ENCODE measurements around the gene ISOC2. TPM values are rescaled to one million over a fixed set of nuclear protein-coding genes. Genes with fewer than 3 reads are reported as not detected.
A peak's percentile ranks its signal among the peaks of the same experiment; 100 is the strongest.

ISOC2 gene
- total and polyA plus RNA-seq, 9 of the 15 experiments (the other 6 are each of a cell fraction or from before 2014, with no cell fraction given): 1.2 to 229 (median 58.3) TPM

DNA sequence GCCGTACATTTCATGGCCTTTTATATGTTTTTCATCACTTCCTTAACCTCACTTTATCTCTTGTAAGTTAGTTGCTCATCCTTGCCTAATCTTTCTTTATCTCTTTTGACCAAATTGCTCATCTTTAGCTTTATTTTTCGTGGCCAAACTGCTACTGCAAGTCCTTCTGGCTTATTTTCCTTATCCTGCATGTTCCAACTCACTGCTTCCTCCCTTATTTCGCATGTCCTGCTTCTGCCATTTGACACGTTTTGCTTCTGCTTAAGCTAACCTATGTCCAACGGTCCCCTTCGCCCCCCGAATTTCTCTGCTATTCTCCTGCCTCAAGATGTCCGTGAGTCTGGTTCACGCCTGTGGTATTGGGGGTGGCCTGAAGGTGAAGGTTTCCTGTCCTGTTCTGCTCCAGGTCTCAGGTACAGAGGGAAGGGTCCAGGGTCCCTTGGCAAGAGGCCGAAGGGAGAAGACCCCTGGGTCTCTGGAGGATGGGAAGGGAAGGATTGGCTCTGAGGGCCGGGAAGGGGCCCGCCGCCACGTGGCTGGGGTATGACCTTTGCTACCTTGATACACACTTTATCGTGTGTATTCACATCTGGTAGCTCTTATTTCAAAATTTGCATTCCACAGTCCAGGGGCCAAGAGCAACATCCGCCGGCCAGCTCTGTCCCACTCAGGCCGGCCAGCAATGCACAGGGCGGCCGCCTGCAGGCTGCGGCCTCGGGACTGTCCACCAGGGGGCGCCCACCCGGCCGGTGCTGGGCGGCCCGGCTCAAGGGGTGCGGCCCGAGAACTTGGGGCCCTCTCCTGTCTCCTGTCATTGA, 6.0 kb upstream of the ISOC2 start (continued):
- TF ChIP-seq ARID1B (IDR thresholded peaks at IDR 0.05): peak; percentile 98
- TF ChIP-seq SREBF1 (IDR thresholded peaks at IDR 0.05; ENCODE audit: borderline replicate concordance, low read depth, low read length): no peak
- TF ChIP-seq, protein P1, sequence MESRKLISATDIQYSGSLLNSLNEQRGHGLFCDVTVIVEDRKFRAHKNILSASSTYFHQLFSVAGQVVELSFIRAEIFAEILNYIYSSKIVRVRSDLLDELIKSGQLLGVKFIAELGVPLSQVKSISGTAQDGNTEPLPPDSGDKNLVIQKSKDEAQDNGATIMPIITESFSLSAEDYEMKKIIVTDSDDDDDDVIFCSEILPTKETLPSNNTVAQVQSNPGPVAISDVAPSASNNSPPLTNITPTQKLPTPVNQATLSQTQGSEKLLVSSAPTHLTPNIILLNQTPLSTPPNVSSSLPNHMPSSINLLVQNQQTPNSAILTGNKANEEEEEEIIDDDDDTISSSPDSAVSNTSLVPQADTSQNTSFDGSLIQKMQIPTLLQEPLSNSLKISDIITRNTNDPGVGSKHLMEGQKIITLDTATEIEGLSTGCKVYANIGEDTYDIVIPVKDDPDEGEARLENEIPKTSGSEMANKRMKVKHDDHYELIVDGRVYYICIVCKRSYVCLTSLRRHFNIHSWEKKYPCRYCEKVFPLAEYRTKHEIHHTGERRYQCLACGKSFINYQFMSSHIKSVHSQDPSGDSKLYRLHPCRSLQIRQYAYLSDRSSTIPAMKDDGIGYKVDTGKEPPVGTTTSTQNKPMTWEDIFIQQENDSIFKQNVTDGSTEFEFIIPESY (CRISPR knock-in tag; IDR thresholded peaks at IDR 0.05): peak; percentile 42; the same call in 1 of the 2 replicates
- no peak for TF ChIP-seq MAFK (IDR thresholded peaks at IDR 0.05; ENCODE audit: low read length)
- TF ChIP-seq RBM39 (optimal IDR thresholded peaks at IDR 0.05; ENCODE audit: low read depth, low read length): no peak
- no peak for TF ChIP-seq TCFL5 (CRISPR knock-in tag; conservative IDR thresholded peaks at IDR 0.05)
- TF ChIP-seq ZNF311 (CRISPR knock-in tag; IDR thresholded peaks at IDR 0.05): no peak
- peak; percentile 74 for TF ChIP-seq FOXM1 (IDR thresholded peaks at IDR 0.05; ENCODE audit: low read depth)
- TF ChIP-seq FOXM1 (CRISPR knock-in tag; IDR thresholded peaks at IDR 0.05; ENCODE audit: low read depth): no peak
- peak; percentile 94 for TF ChIP-seq L3MBTL2 (IDR thresholded peaks at IDR 0.05)
- no peak for TF ChIP-seq E2F4 (CRISPR knock-in tag; IDR thresholded peaks at IDR 0.05; ENCODE audit: low read depth)
- no peak for TF ChIP-seq MCM7 (IDR thresholded peaks at IDR 0.05)
- no peak for TF ChIP-seq ZBED1 (IDR thresholded peaks at IDR 0.05)
- TF ChIP-seq FOXK2 (conservative IDR thresholded peaks at IDR 0.05 in 1 of 2, IDR thresholded peaks at IDR 0.05 in 1 of 2; ENCODE audit: low read depth in 2 of 2): peak; percentile 69 to 83; a peak in 2 of 4 replicates
- no peak; the same call in 1 of the 2 replicates for TF ChIP-seq ZSCAN32 (CRISPR knock-in tag; IDR thresholded peaks at IDR 0.05)
- TF ChIP-seq ETV5 (CRISPR knock-in tag; IDR thresholded peaks at IDR 0.05; ENCODE audit: low read depth): no peak
- TF ChIP-seq, protein P2, sequence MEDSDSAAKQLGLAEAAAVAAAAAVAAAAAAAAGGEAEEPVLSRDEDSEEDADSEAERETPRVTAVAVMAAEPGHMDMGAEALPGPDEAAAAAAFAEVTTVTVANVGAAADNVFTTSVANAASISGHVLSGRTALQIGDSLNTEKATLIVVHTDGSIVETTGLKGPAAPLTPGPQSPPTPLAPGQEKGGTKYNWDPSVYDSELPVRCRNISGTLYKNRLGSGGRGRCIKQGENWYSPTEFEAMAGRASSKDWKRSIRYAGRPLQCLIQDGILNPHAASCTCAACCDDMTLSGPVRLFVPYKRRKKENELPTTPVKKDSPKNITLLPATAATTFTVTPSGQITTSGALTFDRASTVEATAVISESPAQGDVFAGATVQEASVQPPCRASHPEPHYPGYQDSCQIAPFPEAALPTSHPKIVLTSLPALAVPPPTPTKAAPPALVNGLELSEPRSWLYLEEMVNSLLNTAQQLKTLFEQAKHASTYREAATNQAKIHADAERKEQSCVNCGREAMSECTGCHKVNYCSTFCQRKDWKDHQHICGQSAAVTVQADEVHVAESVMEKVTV (CRISPR knock-in tag; IDR thresholded peaks at IDR 0.05): peak; percentile 46; the same call in 1 of the 2 replicates
- no peak for TF ChIP-seq HMG20B (CRISPR knock-in tag; IDR thresholded peaks at IDR 0.05)
- TF ChIP-seq, protein P3, sequence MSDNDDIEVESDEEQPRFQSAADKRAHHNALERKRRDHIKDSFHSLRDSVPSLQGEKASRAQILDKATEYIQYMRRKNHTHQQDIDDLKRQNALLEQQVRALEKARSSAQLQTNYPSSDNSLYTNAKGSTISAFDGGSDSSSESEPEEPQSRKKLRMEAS (CRISPR knock-in tag; IDR thresholded peaks at IDR 0.05): peak; percentile 81
- TF ChIP-seq, protein P4, sequence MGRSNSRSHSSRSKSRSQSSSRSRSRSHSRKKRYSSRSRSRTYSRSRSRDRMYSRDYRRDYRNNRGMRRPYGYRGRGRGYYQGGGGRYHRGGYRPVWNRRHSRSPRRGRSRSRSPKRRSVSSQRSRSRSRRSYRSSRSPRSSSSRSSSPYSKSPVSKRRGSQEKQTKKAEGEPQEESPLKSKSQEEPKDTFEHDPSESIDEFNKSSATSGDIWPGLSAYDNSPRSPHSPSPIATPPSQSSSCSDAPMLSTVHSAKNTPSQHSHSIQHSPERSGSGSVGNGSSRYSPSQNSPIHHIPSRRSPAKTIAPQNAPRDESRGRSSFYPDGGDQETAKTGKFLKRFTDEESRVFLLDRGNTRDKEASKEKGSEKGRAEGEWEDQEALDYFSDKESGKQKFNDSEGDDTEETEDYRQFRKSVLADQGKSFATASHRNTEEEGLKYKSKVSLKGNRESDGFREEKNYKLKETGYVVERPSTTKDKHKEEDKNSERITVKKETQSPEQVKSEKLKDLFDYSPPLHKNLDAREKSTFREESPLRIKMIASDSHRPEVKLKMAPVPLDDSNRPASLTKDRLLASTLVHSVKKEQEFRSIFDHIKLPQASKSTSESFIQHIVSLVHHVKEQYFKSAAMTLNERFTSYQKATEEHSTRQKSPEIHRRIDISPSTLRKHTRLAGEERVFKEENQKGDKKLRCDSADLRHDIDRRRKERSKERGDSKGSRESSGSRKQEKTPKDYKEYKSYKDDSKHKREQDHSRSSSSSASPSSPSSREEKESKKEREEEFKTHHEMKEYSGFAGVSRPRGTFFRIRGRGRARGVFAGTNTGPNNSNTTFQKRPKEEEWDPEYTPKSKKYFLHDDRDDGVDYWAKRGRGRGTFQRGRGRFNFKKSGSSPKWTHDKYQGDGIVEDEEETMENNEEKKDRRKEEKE (IDR thresholded peaks at IDR 0.05; ENCODE audit: borderline replicate concordance in 1 of 2, control insufficient read depth in 1 of 2, low read depth in 2 of 2, low read length in 1 of 2): no peak
